HuH-7 (cell line): ENCODE results near the gene TMEM229B.

ENCODE experiments used
- DNase-seq: peaks from one replicate; pipeline ENCODE4 v3.0.0; 2011; ENCODE audit warnings: low spot score

The TMEM229B gene

DNA sequence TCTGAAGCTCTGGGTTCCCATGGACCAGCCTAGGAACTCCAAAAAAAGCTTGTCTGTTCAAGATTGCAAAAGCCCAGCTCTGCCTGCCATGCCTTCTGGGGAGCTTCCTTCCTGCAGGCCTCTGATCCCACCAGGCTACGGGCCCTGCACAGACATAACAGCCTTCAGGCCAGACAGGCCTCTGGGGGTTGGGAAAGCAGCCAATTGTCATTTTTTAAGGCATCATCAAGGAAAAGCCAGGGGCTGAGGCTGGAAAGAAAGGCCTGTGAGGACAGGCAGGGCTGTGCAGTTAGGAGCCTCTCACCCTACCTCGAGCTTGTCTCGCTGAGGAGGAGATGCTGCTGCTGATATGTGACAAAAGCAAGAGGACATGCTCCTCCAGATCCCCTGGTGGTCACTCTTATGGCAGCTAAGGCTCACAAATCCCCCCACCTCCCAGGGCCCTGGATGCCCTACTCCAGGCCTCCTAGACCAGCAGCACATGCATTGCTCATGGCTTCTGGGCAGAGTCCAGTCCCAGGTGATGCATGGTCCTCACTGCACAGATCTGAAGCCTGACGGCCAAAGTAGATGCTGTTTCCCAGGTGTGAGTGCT is 2.9 kb downstream of the TMEM229B start:
- no peak for DNase-seq

GRCh38 chr14:67483579-67484285 is 4.8 kb downstream of the TMEM229B start:
- no peak for DNase-seq

DNA sequence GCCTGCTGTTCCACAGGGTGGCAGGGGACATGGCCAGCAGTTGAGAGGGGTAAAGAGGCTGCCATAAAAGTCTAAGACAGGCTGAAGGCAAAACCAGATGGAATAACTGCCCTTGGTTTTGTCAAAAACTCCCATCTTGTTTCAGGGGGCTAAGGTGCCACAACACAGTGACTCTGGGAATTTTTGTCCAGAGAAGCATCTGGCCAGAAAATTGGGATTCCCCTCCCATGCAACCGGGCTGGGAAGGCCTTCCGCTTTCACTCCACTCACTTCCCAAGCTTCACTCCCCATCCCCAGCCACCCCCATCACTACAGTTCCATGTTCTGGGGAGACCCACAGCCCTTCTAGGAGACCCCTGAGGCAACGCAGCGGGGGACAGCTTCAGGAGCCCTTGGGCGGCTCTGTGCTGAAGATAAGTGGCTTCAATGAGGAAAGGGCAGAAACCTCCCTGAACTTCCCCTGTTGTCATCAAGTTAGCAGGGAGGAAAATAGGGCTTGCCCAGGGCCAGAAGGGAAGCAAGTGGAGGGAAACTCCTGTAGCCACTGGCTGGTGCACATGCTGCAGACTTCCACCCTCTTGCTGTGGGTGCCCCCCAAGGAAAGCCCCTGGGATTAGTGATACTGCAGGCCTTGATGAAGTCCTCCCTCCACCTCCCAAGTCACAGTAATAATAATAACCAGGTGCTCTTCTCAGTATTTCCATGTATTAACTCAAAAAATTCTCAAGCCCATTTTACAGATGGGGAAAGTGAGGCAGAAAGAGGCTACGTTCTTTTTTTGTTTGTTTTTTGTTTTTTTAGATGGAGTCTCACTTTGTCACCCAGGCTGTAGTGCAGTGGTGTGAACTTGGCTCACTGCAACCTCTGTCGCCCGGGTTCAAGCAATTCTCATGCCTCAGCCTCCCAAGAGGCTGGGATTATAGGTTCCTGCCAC is 6.0 kb downstream of the TMEM229B start:
- DNase-seq: no peak

GRCh38 chr14:67480011-67480410 is 8.5 kb downstream of the TMEM229B start:
- no peak for DNase-seq

DNA sequence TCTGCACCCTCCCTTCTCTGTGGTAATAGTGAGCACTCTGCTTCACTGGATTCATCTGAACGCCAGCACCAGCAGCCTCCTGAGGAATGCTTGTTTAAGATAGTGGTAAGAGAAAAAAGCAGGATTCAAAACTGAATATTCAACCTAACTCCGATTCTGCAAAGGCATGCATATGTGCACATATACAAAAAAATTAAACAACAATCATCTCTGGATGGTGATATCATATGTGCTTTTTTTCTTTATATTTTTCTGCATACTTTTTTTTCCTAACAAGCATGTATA is 9.8 kb downstream of the TMEM229B start:
- DNase-seq: no peak

DNA sequence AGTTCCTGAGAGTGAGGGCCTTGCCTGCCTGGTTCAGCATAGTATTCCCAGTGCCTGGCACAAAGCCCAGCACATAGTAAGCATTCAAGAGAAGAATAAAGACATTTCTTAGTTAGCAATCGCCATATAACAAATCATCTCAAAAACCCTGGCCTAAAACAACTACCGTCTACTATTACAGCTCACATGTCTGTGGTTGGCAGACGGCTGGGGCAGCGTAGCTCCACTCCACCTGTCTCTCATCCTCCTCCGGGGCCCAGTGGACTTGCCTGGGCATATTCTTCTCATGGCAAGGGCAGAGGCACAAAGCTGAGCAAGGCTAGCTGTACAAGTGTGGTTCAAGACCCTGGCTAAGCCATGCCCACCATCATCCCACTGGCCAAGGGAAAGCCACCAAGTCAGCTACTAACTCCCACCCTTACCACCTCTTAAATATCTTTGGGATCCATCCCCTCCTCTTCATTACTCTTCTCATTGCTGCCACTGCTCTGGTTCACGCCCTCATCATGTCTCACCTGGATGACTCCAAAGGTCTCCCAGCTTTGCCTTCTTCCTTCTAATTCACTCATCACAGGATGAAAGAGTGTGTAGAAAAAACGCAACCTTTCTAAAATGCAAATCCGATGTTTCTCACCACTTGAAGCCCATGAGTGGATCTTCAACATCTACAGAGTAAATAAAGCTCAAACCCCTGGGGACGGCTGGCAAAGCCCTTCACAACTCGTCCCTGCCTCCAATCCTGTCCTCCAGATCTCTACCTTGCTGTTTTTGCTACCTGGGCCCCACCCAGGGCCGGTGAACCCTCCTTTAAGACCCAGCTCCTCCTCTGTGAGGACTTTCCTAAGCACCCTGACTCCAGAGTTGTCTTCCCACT is 10.4 kb downstream of the TMEM229B start:
- DNase-seq: no peak

- DNase-seq: no peak
Observed at GRCh38 chr14:67474366-67474765, 14.2 kb downstream of the TMEM229B start.

DNA sequence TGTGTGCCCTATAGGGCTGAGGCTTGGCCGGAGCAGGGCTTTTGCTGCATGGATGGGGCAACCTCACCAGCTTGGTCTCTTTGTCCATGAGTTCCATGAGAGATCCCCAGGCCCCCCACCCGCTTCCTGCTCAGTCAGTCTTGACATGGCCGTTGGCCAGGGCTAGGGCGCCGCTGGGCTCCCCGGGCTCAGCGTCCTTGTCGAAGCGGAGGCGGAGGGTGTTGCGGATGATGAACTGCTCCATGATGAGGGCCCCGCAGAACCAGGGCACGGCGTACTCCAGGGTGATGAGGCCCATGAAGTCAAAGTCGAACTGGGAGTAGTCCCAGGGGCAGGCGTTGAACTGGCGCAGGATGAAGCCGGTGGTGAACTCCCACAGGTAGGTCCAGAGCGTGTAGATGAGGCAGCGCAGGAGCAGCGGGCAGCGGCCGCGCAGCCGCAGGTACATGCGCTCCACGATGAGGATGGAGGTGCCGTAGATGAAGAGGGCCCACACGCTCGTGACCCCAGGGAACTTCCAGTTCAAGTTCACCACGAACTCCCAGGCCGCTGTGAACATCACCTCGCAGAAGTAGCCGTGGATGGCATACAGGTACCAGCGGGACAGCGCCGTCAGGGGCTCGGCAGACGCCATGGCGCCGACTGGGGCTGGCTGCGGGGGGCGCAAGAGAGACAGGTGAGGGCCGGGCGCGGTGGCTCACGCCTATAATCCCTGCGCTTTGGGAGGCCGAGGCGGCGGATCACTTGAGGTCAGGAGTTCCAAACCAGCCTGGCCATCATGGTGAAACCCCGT is 15.0 kb downstream of the TMEM229B start:
- no peak for DNase-seq

- no peak for DNase-seq
Observed at GRCh38 chr14:67472726-67473125, 15.8 kb downstream of the TMEM229B start.

DNA sequence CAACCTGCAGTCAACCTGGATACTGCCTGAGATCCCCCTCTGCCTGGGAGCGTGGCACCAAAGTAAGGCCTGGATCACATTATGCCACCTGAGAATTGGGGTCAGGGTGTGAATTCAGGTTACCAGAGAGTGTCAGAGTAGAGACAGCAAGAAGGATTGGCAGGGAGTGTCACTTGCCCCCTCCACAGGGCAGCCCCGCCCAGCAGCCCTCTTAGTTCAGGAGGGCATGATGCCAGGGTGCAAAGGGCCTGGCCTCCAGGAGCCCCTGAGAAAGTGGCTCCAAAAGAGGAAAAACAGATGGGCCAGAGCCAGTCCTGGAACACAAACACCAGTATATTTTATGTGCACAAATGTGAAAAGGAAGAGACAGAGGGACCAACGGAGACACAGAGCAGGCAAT is 18.6 kb downstream of the TMEM229B start:
- DNase-seq: no peak

DNA sequence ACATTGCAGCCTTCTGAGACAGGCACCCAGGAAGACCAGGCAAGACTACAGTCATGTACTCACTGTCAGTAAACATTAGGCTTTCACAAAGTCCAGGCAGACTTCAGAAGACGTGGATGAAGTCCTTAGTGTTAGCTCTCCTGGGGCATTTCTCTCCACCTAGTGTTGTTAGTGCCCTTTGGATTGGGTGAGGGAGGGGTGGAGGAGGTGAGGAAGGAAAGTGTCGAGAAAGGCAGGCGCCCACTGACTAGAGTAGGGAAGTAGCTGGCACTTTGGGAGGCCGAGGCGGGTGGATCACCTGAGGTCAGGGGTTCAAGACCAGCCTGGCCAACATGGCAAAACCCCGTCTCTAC is 20.2 kb downstream of the TMEM229B start:
- DNase-seq: no peak

GRCh38 chr14:67467134-67467533 is 21.4 kb downstream of the TMEM229B start:
- no peak for DNase-seq

DNA sequence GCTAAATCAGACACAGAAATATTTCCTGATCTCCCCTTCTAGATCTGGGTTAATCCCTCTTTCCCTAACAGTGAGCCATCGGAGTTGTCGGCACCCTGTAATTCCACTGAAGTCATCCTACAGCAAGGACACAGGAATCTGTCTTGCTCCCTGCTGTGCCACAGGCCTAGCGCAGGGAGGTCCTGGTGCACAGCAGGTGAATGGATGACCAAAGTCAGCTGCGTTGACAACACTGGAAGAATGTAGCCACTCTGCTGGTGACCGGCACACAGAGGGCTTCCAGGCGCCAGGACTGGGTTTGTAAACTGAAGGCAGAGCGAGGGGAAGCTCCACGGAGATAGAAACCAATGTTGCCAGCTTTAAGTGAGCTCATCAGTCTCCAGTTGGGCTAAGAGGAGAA is 23.6 kb downstream of the TMEM229B start:
- no peak for DNase-seq

DNA sequence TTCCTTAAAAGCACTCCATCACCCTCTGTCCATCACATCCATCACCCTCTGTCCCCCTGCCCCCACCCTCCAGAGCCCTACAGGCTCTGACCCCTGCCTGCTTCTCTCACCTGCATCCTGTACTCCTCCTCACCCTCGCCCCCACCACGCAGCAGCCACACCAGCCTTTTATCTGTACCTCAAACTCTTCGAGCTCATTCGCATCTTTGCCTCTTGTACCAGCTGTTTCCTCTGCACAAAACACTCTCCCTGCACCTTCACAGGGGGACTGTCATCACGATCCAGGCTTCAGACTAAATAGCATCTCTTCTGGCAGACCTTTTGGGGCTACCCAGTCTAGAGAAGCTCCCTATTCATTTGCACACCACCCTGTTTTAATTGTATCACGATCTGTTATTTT is 24.1 kb downstream of the TMEM229B start:
- DNase-seq: no peak

DNA sequence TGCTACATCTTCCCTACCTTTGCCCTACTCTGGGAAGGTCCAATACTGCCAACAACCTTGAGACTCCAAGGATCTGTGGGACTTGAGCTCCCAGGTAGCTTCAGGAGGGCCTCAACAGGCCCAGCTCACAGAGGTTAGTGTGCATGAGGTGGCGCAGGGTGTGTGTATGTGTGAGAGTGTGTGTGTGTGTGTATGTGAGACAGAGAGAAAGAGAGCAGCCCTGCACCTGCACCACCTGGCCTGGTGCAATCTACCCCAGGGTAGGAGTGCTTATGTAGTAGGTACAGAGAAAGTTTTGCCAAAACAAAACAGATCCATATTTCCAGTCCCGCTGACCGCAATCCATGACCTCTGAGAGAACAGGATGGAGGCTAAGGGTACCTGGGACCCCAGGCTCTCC is 24.6 kb downstream of the TMEM229B start:
- no peak for DNase-seq

DNA sequence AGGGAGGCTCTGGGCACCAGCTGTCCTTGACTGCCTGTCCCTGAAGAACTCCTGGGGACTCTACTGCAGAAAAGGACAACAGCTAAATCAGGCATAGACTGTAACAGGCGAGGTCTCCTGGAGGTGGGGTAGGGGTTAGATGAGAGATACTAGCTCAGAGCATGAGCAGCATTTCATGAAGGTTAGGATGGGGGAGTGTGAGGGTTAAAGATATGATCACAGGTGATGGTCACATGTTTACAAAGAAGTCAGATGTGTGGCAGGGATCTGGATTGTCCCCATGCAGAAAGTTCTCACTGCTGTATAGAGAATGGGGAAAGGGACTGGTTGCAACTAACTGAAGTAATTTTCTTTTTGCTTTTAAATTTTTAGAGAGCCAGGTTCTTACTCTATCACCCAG is 26.5 kb downstream of the TMEM229B start:
- no peak for DNase-seq

GRCh38 chr14:67461341-67461985 is 27.1 kb downstream of the TMEM229B start:
- DNase-seq: no peak

- no peak for DNase-seq
Observed at GRCh38 chr14:67459336-67459735, 29.2 kb downstream of the TMEM229B start.

DNA sequence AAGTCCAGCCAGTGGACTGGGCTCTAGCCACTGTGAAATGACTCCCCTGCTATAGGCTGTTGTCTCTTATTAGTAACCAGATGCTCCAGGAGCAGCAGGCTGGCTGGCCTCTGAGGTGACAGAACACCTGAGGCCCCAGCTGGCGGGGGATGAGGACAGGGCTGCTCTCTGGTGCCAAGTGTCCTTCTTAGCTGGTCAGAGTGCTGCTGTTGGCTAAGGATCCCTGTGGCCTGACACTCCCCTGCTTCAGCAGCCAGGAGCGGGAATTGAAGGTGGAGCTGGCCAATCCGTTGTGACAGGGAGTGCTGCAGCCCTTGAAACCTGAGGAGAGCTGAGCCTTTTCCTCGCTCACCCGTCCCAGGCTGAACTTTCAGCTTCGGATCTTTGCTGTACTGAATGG is 30.7 kb downstream of the TMEM229B start:
- DNase-seq: no peak

- DNase-seq: no peak
Observed at GRCh38 chr14:67456732-67457131, 31.8 kb downstream of the TMEM229B start.
